Panc1 (cell line): ENCODE results near the gene CDC5L.

Source experiments
- TCF7L2 ChIP-seq: IDR thresholded peaks from 2 replicates; pipeline ENCODE4 v1.6.1; 2011; ENCODE audit warnings: mild to moderate bottlenecking, low read depth, low read length, inconsistent platforms
- TF ChIP-seq, protein P1 (sequence below): fragments of 450-650 bp; IDR thresholded peaks from 2 replicates; pipeline ENCODE4 v1.5.1; 2017; ENCODE audit warnings: mild to moderate bottlenecking

DNA sequence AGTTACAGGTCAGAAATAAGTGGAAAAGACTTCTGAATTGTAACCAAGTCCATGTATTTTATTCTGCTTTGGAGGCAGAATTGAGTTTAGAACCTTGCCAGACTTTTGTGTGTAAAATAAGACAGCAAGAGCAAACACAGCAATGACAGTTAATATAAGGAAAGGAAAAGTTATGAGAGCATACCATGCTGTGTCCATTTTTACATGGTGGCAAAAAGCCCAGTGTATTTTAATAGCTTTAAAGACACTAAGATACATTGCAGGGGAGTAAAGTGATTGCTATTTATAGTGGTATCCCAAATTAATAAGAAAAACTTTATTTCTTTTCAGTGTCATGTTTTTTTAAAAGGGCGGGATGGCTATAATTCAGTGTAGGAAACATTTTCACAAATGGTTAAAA is 45.2 kb downstream of the CDC5L start:
- no peak for TF ChIP-seq TCF7L2
- TF ChIP-seq, protein P1, sequence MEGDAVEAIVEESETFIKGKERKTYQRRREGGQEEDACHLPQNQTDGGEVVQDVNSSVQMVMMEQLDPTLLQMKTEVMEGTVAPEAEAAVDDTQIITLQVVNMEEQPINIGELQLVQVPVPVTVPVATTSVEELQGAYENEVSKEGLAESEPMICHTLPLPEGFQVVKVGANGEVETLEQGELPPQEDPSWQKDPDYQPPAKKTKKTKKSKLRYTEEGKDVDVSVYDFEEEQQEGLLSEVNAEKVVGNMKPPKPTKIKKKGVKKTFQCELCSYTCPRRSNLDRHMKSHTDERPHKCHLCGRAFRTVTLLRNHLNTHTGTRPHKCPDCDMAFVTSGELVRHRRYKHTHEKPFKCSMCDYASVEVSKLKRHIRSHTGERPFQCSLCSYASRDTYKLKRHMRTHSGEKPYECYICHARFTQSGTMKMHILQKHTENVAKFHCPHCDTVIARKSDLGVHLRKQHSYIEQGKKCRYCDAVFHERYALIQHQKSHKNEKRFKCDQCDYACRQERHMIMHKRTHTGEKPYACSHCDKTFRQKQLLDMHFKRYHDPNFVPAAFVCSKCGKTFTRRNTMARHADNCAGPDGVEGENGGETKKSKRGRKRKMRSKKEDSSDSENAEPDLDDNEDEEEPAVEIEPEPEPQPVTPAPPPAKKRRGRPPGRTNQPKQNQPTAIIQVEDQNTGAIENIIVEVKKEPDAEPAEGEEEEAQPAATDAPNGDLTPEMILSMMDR: no peak
